ENCODE data around the gene ETV2.
A peak's percentile ranks its signal among the peaks of the same experiment; 100 is the strongest.
"Not testable (repeated sequence)": the region's sequence is repeated elsewhere in the genome, so short reads cannot be mapped to it uniquely, and the experiment has no call there.

Gene ETV2

DNA sequence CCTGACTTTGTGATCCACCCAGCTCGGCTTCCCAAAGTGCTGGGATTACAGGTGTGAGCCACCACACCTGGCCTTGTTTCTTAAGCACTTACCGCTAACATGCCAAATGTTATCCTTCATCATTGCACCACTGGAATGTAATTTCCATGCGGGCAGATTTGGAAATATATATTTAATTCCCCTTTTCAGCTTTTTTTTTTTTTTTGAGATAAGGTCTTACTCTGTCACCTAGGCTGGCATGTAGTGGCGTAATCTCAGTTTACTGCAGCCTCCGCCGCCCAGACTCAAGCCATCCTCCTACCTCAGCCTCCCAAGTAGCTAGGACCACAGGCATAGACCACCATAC lies 20.4 kb downstream of the ETV2 start:
- DNase-seq: no peak

- no peak for DNase-seq
Observed at GRCh38 chr19:35663981-35664380, 22.4 kb downstream of the ETV2 start.

- DNase-seq: no peak
Observed at GRCh38 chr19:35665157-35665556, 23.6 kb downstream of the ETV2 start.

GRCh38 chr19:35665604-35666003 lies 24.1 kb downstream of the ETV2 start:
- DNase-seq: no peak

DNA sequence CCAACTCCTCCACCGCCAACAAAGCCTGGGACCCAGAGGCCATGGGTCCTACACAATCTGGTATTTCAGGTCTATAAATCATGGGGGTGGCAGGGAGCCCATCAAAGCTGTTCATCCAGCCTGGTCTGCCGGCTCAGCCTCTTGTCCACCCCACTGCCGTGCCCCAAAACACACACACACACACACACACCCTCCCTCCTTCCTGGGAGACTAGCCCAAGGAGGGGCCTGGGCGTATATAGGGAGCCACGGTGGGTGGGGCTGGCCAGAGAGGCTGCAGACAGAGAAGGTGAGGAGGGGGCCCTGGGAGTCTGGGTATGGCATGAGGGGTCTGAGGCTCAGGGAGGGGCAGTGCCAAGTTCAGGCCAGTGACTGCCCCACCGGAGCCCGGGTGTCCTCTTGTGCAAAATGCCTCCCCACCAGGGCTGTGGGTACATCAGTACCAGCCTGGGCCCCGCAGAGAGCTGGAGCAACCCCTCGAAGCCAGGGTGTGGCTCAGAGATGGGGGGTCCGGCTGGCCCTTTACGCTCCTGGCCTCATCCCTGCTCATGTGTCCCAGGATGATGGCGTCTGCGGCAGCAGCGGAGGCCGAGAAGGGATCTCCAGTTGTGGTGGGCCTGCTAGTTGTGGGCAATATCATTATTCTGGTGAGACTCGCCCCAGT lies 24.8 kb downstream of the ETV2 start, which contains the start of gene UPK1A:
Gene UPK1A (plus strand): TSS at position 267 of the 663 bp plus-strand sequence. CDS start 296 bp downstream, at position 563.
- no peak for DNase-seq

DNA sequence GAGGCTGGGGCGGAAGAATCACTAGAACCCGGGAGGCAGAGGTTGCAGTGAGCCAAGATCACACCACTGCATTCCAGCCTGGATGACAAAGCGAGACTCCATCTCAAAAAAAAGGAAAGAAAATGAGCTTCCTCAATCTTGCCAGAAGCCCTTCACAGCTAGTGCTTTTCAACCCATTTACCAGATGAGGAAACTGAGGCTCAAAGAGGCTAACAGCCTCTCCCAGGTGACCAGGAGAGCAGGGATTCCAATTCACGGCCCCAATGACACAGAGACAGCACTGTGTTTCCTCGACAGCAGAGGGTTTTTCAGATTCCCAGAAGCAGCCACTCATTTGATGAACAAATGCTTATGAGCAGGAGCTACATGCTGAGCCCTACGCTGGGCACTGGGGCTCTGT lies 28.0 kb downstream of the ETV2 start:
- no peak for DNase-seq

DNA sequence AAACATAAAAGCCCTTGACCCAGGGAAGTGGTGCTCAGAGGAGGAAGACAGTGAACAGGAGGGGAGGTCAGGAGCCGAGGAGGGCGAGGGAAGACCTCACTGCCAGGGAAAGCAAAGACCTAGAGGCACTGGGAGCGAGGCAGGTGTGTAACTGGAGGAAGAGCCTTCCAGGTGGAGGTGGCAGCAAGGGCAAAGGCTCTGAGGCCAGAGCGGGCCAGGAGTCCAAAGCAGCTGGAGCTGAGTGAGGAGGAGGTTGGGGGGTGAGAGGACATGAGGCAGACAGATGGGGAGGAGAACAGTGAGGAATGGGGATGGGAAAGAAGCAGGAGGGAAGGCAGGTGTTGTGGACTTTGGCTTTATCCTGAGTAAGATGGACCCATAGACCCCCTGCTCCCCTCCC lies 28.4 kb downstream of the ETV2 start:
- DNase-seq: no peak

GRCh38 chr19:35670686-35671085 lies 29.1 kb downstream of the ETV2 start:
- no peak for DNase-seq

GRCh38 chr19:35671818-35672217 lies 30.3 kb downstream of the ETV2 start:
- no peak for DNase-seq

GRCh38 chr19:35673121-35673804 lies 31.7 kb downstream of the ETV2 start:
- DNase-seq: no peak

DNA sequence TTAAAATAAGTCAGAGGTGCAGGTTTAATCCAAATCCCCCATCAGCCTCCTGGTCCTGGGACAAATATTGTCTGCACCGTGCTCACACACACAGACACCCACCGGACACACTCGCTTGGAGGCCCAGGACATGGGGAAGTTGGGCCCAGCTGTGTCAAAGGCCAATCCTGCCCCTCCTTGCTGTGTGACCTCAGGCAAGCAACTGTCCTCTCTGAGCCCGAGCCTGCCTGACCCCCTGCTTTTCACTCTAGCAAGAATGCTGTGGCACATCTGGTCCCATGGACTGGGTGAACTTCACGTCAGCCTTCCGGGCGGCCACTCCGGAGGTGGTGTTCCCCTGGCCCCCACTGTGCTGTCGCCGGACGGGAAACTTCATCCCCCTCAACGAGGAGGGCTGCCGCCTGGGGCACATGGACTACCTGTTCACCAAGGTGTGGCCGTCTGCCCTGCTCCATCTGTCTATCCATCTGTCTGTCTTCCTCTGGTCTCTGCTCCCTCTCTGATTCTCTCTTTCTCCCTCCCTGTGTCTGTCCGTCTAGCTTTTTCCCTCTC lies 34.1 kb downstream of the ETV2 start:
- no peak for DNase-seq

DNA sequence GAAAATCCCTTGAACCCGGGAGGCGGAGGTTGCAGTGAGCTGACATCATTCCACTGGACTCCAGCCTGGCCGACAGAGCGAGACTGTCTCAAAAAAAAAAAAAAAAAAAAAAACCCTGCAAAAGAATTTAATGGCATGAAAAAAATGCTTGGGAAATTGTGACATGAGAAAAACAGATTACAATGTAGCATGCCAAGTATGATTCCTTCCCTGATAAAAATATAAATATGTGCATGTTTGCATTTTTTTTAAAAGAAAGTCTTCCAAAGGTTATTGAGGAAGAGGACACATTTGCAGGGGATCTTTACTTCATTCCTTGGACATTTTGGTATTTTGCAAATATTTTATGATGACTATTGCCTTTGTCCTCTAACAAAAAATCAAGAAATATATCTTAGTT lies 48.3 kb downstream of the ETV2 start:
- no peak for DNase-seq

DNA sequence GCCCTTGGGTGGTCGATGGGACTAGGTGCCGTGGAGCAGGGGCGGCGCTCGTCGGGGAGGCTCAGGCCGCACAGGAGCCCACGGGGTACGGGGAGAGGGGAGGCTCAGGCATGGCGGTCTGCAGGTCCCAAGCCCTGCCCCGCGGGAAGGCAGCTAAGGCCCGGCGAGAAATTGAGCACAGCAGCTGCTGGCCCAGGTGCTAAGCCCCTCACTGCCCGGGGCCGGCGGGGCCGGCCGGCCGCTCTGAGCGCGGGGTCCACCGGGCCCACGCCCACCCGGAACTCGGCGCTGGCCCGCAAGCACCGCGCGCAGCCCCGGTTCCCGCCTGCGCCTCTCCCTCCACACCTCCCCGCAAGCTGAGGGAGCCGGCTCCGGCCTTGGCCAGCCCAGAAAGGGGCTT lies 49.6 kb downstream of the ETV2 start:
- not testable (repeated sequence) for DNase-seq

- DNase-seq: no peak
Observed at GRCh38 chr19:35692010-35692409, 50.5 kb downstream of the ETV2 start.

DNA sequence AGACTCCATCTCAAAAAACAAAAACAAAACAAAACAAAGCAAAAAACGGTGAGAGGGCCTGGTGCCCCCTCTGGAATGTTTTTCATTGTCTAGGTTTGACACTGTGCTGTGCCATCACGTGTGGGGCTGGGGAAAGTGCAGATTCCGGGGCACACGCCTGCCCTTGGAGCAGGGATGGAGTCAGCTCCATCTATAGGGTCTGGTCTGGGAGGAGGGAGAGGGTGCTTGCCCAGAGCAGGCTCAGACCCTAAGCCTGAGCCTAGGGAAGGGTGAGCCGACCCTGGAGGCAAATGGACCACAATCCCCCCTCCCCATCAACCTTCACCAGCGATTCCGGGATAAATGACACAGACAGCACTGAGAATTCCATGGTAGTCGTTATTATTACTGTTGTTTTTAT lies 51.9 kb downstream of the ETV2 start:
- no peak for DNase-seq

GRCh38 chr19:35693835-35694599 lies 52.5 kb downstream of the ETV2 start:
- DNase-seq: peak; percentile 79

All from left hindlimb (tissue), 1 donor.